HEK293T (cell line): Measurements from ENCODE around the gene TRIM31.

ENCODE experiments used
- CTCF ChIA-PET: fragments of 350-600 bp; formaldehyde crosslinking; extraction: SDS; loops from one replicate; lab custom pipeline; 2021; ENCODE audit warnings: antibody characterized with exemption, inconsistent platforms; lab: Yijun Ruan, JAX
- POLR2A ChIA-PET: fragments of 350-600 bp; formaldehyde crosslinking; extraction: SDS; loops from one replicate; lab custom pipeline; 2020; ENCODE audit warnings: antibody characterized with exemption, inconsistent platforms; lab: Yijun Ruan, JAX
- DNase-seq: peaks from one replicate; pipeline ENCODE4 v3.0.0; 2012; ENCODE audit warnings: mixed read lengths; ENCODE audit errors: extremely low spot score
- ARNT ChIP-seq: fragments of 450-650 bp; IDR thresholded peaks from 2 replicates; pipeline ENCODE4 v1.6.1; 2017; ENCODE audit warnings: mild to moderate bottlenecking
- BHLHE40 ChIP-seq: fragments of 450-650 bp; IDR thresholded peaks from 2 replicates; pipeline ENCODE4 v1.6.1; 2016; ENCODE audit warnings: mild to moderate bottlenecking, moderate library complexity, borderline replicate concordance
- CTBP1 ChIP-seq: fragments of 450-650 bp; IDR thresholded peaks from 2 replicates; pipeline ENCODE4 v1.6.1; 2016; ENCODE audit warnings: borderline replicate concordance
- ELF4 ChIP-seq: fragments of 450-650 bp; IDR thresholded peaks from 2 replicates; pipeline ENCODE4 v1.6.1; 2017; ENCODE audit warnings: antibody characterized with exemption
- FOXA1 ChIP-seq: fragments of 450-650 bp; IDR thresholded peaks from 2 replicates; pipeline ENCODE4 v1.6.1; 2016; ENCODE audit warnings: mild to moderate bottlenecking
- FOXK2 ChIP-seq: fragments of 450-650 bp; IDR thresholded peaks from 2 replicates; pipeline ENCODE4 v1.6.1; 2016; ENCODE audit warnings: mild to moderate bottlenecking
- FOXM1 ChIP-seq: fragments of 450-650 bp; IDR thresholded peaks from 2 replicates; pipeline ENCODE4 v1.6.1; 2017; ENCODE audit warnings: mild to moderate bottlenecking, borderline replicate concordance
- HDGF ChIP-seq: fragments of 450-650 bp; IDR thresholded peaks from 2 replicates; pipeline ENCODE4 v1.6.1; 2017; ENCODE audit warnings: antibody characterized with exemption, borderline replicate concordance
- L3MBTL2 ChIP-seq: fragments of 450-650 bp; conservative IDR thresholded peaks from 2 replicates; pipeline ENCODE4 v1.6.1; 2016; ENCODE audit warnings: mild to moderate bottlenecking
- LEF1 ChIP-seq: fragments of 450-650 bp; IDR thresholded peaks from 2 replicates; pipeline ENCODE4 v1.6.1; 2017; ENCODE audit warnings: mild to moderate bottlenecking, borderline replicate concordance
- NFRKB ChIP-seq: fragments of 450-650 bp; IDR thresholded peaks from 2 replicates; pipeline ENCODE4 v1.6.1; 2016; ENCODE audit warnings: mild to moderate bottlenecking, moderate library complexity
- PKNOX1 ChIP-seq: fragments of 450-650 bp; IDR thresholded peaks from 2 replicates; pipeline ENCODE4 v1.6.1; 2016
- SP1 ChIP-seq: fragments of 450-650 bp; IDR thresholded peaks from 2 replicates; pipeline ENCODE4 v1.6.1; 2017
- SUZ12 ChIP-seq: fragments of 450-650 bp; IDR thresholded peaks from 2 replicates; pipeline ENCODE4 v1.6.1; 2016; ENCODE audit warnings: mild to moderate bottlenecking
- TARDBP ChIP-seq: fragments of 450-650 bp; IDR thresholded peaks from 2 replicates; pipeline ENCODE4 v1.6.1; 2016
- ZNF384 ChIP-seq: fragments of 450-650 bp; IDR thresholded peaks from 2 replicates; pipeline ENCODE4 v1.6.1; 2016

TRIM31 gene

GRCh38 chr6:30091577-30092381, 21.1 kb downstream of the TRIM31 start:
- ChIA-PET POLR2A (interaction anchor here (0.6 to 0.7 kb wide), 2 partner anchors 10 to 12 kb away, joined by 3 to 4 read pairs; no protein-coding TSS in a partner anchor), CTCF (interaction anchor here (0.6 kb wide), 1 partner anchor 249 kb away, joined by 4 read pairs; no protein-coding TSS in a partner anchor)
- DNase-seq = no peak
- TF ChIP-seq ZNF384 (no peak), LEF1 (no peak), PKNOX1 (no peak), NFRKB (no peak), HDGF (no peak), FOXA1 (no peak), CTBP1 (no peak), SP1 (no peak), ELF4 (no peak), ARNT (no peak), FOXK2 (no peak), TARDBP (no peak)

- POLR2A ChIA-PET = interaction anchor here (1.7 to 2.5 kb wide), 2 partner anchors 14 to 27 kb away, joined by 8 to 11 read pairs; partner anchors contain the start of gene POLR1H
- TF ChIP-seq ARNT = no peak
- TF ChIP-seq FOXM1 = no peak
- no peak for TF ChIP-seq CTBP1
- no peak for TF ChIP-seq SUZ12
- CTCF ChIA-PET = no interaction called here
- DNase-seq = no peak
Observed at GRCh38 chr6:30087876-30088275, 25.0 kb downstream of the TRIM31 start.

GRCh38 chr6:30077218-30077617, 35.7 kb downstream of the TRIM31 start:
- CTCF ChIA-PET = no interaction called here
- POLR2A ChIA-PET = interaction anchor here (1.2 kb wide), 1 partner anchor 16 kb away, joined by 3 read pairs; the partner anchor contains the start of gene POLR1H
- DNase-seq = no peak
- no peak for TF ChIP-seq FOXK2
- TF ChIP-seq ELF4 = no peak
- no peak for TF ChIP-seq FOXA1
- TF ChIP-seq NFRKB = no peak
- TF ChIP-seq SUZ12 = no peak
- TF ChIP-seq FOXM1 = no peak
- TF ChIP-seq SP1 = no peak

GRCh38 chr6:30075790-30076732, 36.8 kb downstream of the TRIM31 start:
- TF ChIP-seq BHLHE40 (no peak), L3MBTL2 (no peak), SP1 (no peak), TARDBP (no peak), FOXK2 (no peak)
- ChIA-PET CTCF (interaction anchor here (0.6 kb wide), 1 partner anchor 55 kb away, joined by 3 read pairs; no protein-coding TSS in a partner anchor), POLR2A (no interaction called here)
- no peak for DNase-seq

GRCh38 chr6:30075094-30075789, 37.6 kb downstream of the TRIM31 start, which contains the start of gene RNF39:
TSS of gene RNF39 (minus strand) at chr6:30075769. CDS start at chr6:30075585, 184 bp downstream.
- CTCF ChIA-PET = no interaction called here
- DNase-seq = no peak
- POLR2A ChIA-PET = no interaction called here
- TF ChIP-seq ZNF384 (no peak), HDGF (no peak), TARDBP (no peak)

GRCh38 chr6:30074331-30075093, 38.4 kb downstream of the TRIM31 start:
- no peak for DNase-seq
- TF ChIP-seq FOXA1 = no peak
- no peak for TF ChIP-seq TARDBP
- TF ChIP-seq LEF1 = no peak
- no peak for TF ChIP-seq SUZ12
- no peak for TF ChIP-seq L3MBTL2
- TF ChIP-seq FOXK2 = no peak
- TF ChIP-seq ZNF384 = no peak
- no peak for TF ChIP-seq NFRKB
- TF ChIP-seq CTBP1 = no peak
- no peak for TF ChIP-seq BHLHE40
- no peak for TF ChIP-seq ELF4
- TF ChIP-seq FOXM1 = no peak
- TF ChIP-seq SP1 = no peak
- no peak for TF ChIP-seq HDGF
- TF ChIP-seq PKNOX1 = no peak
- TF ChIP-seq ARNT = no peak
- CTCF ChIA-PET = no interaction called here
- POLR2A ChIA-PET = interaction anchor here (1.1 to 1.2 kb wide), 2 partner anchors 14 to 27 kb away, joined by 3 to 4 read pairs; partner anchors contain the start of gene POLR1H
